GM21423 (cell line): Measurements from ENCODE around the gene CCBE1.
A peak's percentile ranks its signal among the peaks of the same experiment; 100 is the strongest.
"Not testable (repeated sequence)": the region's sequence is repeated elsewhere in the genome, so short reads cannot be mapped to it uniquely, and the experiment has no call there.

Experiments used
- ATAC-seq: cut with Tn5 transposase; IDR thresholded peaks from one replicate; pipeline ENCODE4 v1.9.1; 2021; ENCODE audit warnings: mild to moderate bottlenecking, moderate library complexity; ENCODE audit not compliant: unreplicated experiment

The CCBE1 gene

DNA sequence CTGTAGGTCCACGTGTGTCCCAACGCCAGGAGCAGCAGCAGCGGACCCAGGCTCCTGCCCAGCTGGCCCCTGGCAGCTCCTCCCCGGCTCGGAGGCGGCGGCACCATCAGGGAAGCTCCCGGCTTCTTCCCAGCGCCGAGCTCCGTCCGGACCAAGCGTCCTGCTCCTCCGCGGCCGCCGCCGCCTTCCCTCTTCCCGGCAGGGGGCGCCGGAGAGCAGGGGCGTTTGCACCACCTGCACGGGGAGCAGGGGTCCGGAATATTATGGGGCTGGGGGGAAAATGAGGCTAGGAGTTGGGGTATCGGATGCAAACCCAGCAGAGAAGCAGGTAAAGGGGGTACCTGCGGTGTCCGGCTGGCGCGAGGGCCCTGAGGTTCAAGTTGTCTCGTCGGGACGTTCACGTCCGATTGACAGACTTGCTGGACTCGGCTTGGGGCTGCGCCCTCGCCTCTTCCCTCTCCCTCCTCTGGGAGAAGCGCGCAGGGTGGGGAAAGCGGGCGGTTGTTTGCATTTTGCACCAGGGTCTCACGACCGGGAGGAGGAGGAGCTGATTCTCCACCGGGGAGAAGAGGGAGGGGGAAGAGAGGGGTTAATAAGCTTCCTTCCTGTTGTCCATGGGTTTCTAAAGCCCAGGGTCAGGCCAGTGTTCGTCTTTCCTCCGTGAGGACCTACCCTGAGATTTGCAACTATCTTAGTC is at the start of gene CCBE1:
Gene CCBE1 (minus strand): TSS at position 188 of the 697 bp plus-strand sequence.
- peak; percentile 75 for ATAC-seq

DNA sequence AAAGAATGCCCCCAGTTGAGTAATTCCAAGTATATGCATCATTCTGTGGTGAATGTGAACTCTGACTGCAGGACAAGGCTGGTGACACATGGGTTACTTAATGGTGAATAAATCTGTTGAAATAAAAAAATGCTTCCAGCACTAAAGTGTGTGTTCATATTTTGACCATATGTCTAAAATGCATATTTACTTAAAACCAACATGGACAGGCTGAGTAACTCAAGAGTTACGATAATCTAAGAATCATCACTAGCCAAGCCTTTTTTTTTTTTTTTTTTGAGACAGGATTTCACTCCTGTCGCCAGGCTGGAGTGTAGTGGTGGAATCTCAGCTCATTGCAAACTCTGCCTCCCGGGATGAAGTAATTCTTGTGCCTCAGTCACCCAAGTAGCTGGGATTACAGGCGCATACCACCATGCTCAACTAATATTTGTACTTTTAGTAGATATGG is 47.1 kb upstream of the CCBE1 start:
- ATAC-seq, result no peak

DNA sequence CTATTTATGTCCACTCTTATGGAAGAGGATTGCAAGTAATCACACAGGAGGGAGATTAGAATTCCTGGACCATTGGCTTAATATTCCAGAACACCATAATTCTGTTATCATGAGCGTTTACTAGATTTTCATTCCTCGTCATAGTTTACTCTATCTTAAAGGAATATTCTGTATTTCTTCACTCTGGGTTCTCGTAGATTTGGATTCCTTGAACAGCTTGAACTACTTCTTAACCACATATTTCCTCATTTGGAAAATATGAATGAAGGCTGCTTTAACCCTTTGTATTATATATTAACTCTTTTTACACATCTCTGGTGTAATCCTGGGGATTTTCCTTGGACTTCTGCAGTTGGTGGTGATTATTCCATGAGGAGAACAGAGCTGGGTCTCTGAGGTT is 46.3 kb upstream of the CCBE1 start:
- no peak for ATAC-seq

DNA sequence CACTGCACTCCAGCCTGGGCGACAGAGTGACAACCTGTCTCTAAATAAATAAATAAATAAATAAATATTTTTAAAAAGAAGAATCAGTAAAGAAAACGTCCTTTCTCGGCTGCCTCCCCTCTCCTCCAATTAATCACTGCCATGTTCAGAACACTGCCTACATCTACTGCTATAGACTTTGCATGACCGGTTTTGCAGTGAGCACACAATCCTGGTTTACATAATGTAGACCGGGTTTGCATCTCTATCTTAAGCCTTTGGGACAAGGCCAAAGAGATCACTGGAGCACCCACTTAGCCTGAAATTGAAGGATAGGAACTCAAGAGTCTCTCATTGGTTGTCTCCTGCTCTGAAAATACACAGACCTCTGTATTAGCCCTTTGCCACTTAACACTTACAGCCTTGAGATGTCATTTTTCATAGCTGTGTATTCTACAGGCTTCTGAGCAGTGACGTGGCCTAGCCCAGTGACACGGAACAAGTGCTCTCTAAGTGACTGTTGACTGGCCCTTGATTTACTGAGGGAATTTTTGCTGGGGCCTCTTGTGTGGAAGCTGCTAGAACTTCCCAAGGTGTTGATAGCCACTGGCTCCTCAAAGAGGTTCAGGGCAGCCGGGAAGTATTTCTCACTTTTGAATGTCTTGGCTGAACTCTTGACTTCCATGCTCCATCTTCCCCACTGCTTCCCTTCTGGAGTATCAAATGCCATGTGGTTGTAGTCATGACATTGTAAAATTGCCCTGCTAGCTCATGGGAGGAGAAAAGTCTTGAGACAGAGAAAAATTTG is 45.3 kb upstream of the CCBE1 start:
- no peak for ATAC-seq

DNA sequence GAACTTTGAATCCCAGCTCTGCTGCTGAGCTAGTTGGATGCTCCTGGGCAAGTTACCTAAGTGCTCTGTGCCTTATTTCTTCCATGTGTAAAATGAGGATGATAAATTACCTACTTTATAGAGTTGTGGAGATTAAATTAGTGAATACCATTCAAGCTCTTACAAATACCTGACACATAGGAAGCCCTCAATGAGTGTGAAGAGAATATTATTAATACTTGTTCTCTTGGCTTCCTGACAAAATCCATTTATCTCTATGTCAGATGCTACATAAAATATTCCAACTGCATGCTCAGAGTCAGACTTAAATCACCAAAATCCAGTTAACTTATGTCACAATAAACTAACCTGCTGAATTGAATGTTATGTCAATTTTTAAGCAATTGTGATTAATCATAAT is 42.9 kb upstream of the CCBE1 start:
- ATAC-seq, result no peak

DNA sequence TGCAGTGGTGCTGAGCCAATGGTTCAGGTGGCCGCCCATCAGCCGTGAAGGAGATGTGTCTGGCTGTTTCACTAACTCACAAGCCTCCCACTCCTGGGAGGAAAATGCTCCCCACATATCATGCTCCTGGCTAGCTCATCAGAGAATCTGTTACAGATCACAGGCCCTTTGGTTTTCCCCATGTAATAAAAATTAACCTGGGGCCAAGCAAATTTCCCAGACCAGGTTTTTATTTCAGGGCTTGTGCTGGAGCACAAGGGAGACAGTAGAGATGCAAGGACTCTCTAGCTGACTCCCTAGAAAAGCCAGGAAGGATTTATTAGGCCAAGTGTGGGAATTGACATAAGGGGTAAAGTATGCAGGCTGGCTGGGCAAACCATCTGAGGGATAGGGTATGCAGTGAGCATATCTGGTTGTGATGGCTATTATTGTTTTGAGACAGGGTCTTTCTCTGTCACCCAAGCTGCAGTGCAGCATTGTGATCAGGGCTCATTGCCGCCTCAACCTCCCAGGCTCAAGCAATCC is 40.6 kb upstream of the CCBE1 start:
- no peak for ATAC-seq

DNA sequence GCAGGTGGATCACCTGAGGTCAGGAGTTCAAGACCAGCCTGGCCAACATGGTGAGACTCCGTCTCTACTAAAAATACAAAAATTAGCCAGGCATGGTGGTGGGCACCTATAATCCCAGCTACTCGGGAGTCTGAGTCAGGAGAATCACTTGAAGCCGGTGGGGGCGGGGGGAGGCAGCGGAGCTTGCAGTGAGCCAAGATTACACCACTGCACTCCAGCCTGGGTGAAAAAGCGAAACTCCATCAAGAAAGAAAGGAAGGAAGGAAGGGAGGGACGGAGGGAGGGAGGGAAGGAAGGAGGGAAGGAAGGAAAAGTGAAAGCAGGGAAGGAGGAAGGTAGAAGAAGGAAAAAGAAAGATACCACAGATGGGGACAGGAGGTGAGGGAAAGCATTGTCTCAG is 40.1 kb upstream of the CCBE1 start:
- ATAC-seq, result not testable (repeated sequence)

DNA sequence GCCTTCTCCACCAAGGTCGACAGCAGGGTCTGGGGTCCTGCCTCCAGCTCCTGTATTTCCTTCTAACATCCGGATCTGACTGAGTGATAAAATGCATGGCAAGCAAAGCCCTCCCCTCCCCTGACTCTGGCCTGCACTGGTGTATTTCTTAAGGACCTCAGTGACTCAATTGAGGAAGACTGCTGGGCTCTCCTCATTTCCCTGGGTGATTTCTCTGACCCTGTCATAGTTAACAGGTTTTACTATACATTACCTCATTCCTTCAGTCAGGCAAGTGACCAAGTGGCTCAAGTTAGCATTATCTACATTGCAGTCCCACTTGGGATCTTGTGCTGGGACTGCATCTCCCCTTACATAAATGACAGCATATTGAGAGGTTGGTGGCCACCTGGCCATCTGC is 38.8 kb upstream of the CCBE1 start:
- ATAC-seq, result no peak

DNA sequence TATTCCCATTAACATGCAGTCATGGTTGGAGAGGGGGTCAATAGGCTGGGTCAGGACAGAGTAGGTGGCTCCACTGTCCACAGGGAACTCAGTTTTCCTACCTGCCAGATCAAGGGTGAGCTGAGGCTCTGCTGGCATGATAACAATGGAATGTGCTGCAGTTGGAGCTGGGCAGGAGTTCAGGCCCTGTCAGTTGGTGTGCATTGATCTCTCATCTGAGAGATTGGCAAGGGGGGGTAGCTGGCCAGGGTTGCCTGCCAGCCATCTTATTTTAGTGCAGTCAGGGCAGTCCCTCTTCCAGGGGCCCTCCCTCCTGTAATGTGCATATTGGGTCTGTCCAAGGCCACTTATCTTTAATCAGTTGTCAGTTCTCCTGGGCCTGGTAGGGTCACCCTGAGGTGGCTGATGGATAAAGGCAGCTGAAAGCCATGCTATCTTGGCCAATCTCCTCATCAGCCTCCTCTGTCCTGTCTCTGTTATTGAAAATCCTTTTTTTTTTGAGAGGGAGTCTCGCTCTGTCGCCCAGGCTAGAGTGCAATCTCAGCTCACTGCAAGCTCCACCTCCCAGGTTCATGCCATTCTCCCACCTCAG is 38.1 kb upstream of the CCBE1 start:
- no peak for ATAC-seq

DNA sequence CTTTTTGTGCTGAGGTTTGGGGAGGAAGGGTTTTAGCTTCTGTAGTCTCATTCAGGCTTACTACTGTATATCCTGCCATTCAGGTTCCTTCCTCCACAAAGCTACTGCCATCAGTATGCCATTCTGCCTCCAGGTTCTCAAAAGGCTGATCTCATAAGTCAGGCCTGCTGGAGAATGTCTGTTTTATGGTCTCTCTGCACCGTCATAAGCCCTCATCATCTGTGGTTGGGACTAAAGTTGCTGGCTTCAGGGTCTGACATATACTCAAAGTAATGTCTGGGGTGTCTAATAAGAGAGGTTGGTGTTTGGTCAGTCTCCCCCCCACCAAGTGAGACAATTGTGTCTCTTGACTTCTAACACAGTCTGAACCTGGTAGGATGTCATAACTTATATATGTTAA is 36.2 kb upstream of the CCBE1 start:
- ATAC-seq, result no peak

DNA sequence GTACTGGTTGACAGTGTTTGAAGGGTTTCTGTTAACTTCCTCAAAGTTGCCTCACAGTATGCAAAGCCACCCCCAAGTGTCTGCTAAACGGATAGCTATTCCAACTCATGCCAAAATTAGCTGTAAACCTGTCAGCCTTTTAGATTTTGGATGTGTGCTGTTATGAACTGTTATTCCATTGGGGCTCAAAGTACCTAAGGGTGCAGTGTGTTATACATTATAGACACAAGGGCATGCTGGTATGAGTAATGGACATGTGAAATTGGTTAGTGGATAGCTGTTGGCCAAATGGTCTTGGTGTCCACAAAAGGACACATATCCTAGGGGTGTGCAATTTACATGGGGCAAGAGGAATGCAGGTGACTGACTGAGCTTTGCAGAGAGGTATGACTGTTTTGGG is 33.7 kb upstream of the CCBE1 start:
- ATAC-seq, result no peak

DNA sequence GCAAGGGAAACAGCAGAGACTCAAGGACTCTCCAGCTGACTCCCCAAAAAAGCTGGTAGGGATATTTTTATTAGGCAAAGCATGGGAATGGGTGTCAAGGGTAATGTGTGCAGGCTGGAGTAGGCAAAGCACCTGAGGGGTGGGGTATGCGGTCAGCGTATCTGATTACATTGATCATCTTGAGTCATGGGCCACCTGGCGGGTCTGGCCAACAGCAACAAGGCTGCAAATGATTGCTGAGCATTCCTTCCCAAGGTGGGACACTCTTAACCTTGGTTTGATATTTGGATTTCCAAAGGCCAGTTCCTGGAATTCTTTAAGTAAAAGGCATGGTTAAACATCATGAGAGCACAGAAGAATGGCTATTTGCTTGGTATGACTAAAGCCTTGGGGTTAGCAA is 32.6 kb upstream of the CCBE1 start:
- no peak for ATAC-seq

DNA sequence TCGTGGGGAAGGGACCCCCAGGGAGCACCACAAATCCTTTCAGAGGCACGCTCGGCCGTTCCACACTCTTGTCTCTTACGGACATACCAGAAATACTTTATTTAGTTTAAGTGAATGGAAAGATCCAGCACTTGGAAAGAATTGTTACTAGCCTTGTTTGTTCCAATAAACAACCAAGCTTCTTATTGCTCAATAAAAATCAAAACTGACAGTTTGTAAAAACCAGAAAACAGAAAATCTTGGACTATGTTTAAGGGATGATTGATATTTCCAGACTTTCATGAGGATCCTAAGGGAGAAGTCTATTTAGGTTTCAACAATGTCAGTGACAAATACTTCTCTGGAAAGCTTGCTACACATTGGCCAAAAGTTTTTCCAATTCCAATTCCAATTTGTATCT is 31.6 kb upstream of the CCBE1 start:
- no peak for ATAC-seq

DNA sequence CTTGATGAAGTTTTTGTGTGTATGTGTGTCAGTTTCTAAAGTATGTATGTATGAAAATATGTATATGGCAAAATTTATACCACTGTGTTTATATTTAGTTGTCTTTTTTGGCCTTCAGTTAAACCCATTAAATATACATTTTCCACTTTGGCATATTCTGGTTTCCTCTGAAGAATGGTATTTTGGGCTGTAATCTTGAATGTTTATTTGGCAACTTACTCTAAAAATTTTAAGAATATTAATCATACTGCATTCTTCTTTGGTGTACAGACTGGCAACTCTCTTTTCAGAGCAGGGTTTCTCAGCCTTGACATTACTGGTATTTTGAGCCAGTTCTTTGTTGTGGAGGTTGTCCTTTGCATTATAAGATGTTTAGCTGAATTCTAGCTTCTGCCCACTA is 27.9 kb upstream of the CCBE1 start:
- no peak for ATAC-seq

DNA sequence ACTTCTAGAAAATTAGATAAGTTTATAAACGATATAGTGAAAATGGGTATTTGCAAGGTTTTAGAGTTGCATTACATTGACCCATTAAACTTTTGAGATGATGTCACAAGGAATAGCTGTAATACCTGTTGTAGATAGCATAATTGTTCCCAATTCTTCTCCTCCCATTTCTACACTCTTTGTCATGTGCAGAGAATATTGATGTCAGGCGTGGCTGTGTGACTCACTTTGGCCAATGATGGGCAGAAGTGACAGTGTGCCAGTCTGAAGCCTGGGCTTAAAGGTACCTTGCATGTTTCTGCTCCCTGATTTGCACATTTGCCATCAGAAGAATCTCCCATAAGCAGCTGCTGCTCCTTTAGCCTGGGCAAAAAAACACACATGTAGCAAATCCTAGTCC is 26.9 kb upstream of the CCBE1 start:
- no peak for ATAC-seq

DNA sequence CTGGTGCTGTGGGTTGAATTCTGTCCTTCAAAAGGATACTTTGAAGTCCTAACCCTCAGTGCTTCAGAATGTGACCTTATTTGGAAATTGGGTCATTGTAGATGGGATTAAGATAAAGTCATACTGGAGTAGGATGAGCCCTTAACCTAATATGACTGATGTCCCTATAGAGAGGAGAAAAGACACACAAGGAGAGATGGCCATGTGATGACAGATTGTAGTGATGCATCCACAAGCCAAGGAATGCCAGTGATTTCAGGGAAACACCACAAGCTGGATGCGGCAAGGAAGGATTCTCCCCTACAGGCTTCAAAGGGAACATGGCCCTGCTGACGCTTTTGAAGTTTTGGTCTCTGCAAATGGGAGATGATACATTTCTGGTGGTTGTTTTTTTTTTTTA is 24.7 kb upstream of the CCBE1 start:
- ATAC-seq, result no peak

DNA sequence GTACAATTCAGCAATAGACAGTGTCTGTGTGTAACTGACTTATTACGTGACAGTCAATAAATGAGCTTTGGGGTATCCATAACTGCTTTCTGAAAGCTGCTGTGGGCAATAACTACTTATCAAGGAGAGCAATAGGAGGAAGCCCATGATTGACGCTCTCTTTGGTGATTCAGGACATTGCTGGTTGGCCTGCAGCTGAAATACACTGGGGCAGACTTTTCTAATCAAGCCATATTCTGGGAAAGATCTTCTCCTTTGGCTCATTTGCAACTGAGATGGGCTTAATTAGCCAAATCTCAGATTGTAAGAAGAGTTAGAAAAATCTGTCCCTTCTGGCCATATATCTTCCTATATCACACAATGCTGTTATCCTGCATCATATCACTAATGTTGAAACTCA is 24.0 kb upstream of the CCBE1 start:
- no peak for ATAC-seq

DNA sequence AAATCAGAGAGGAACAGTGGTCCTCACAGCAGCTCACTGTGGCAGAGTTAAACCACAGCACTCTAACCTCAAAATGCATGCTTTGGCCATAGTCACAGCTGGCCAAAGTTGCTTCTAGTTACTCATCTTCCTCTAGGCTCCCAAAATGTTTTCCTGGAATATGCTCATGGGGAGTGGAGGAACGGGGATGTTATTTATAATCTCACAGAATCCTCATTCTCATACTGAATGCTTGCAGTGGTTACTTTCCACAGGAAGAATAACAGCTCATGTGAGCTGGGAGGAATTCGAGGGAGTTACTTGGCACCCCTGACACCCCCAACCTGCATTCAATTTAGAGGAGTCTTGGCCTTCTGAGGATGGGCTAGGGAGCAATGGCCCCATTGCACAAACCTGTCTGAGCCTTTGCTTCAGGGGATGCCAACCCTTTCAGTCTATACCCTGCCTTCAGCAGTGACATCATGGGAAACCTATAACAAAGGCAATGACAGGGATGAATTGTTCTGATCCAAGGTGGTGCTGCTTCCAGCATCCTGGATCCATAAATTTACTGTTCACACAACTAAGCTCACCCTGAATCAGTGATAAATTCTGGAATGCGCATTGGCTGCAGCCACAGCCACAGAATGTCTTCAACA is 22.4 kb upstream of the CCBE1 start:
- ATAC-seq, result no peak

DNA sequence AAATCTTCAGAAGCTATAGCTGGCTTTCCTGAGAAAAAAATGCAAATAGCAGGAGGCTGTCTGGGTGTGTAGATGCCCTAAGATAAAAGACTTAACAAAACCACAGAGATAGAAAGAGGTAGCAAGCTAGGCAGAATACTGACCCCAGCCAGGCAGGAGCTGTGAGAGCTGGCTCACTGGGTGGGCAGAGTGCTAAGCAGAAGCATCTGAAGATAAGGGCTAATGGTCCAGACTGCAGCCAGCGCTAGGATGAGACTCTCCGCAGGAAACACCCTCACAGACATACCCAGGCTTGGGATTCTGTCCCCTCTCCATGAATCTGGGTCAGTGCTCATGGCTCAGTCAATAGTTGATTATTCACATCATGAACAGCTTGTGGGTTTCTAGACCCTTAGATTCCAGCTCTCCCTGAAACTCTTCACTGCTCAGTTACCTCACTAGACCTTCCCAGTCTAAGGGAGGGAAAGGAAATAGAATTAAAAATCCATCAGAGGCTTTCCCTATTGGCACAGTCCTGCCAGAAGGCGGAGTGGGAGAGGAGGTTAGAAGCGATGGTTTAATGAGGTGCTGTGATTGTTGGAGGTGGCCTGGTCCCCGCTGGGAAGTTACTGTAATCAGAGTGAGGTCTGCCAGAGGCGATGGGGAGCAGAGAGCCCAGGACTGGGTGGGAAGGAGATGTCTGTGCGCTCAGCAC is 21.4 kb upstream of the CCBE1 start:
- ATAC-seq, result no peak

DNA sequence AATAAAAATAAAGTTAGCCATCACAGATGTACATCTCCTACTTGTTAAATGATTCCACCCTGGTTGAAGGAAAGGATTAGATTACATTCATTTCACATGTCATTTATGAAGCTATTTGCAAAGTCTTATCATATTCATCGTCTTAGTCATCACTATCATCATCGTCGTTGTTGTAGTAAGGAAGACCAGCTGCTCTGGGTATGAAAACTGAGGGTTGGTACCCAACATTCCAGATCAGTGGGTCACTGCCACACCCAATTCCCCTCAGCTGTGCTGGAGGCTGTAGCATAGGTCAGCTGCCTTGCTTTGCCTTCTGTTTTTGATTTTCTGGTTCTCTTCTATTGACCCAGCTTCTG is 20.9 kb upstream of the CCBE1 start:
- ATAC-seq, result no peak

DNA sequence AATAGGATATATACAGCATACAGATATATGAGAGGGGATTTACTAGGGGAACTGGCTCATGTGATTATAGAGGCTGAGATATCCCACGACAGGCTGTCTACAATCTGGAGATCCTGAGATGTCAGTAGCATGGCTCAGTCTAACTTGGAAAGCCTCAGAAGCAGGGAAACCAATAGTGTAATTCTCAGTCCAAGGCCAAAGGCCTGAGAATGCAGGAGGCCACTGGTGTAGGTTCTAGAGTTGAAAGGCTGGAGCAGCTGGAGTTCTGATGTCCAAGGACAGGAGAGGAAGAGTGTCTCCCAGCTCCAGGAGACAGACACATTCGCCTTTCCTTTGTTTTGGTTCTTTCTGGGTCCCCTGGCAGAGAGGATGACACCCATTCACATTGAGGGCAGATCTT is 20.1 kb upstream of the CCBE1 start:
- ATAC-seq, result no peak
